Spleen (tissue), 11 donors: Measurements from ENCODE around the gene AAR2. TPM values are rescaled to one million over a fixed set of nuclear protein-coding genes. Genes with fewer than 3 reads are reported as not detected.

Experiments used
- DNase-seq: peaks from one replicate; pipeline ENCODE4 v3.0.0-alpha.2; 2020
- H3K27ac ChIP-seq, 8 donors: fragments of 200-600 bp; sonication (generic) in 7 of 8; 1 replicate in 4 of 8; 2 replicates in 4 of 8; pipeline versions ENCODE4 v1.5.0 to v1.8.0; 2016 to 2021; ENCODE audit warnings: inconsistent platforms in 4 of 8, mild to moderate bottlenecking in 4 of 8, moderate library complexity in 1 of 8
- H3K27me3 ChIP-seq, 7 donors: fragments of 200-600 bp; sonication (generic) in 6 of 7; replicated peaks in 1 of 7; 1 replicate in 4 of 7; 2 replicates in 3 of 7; pipeline versions ENCODE4 v1.5.0 to v1.8.0; 2016 to 2021; ENCODE audit warnings: inconsistent platforms in 3 of 7, mild to moderate bottlenecking in 1 of 7
- H3K36me3 ChIP-seq, 6 donors: fragments of 200-600 bp; sonication (generic) in 5 of 6; 1 replicate in 4 of 6; 2 replicates in 2 of 6; pipeline versions ENCODE4 v1.5.0 to v1.8.0; 2016 to 2021; ENCODE audit warnings: inconsistent platforms in 2 of 6
- H3K4me1 ChIP-seq, 6 donors: fragments of 200-600 bp; sonication (generic) in 5 of 6; 1 replicate in 3 of 6; 2 replicates in 3 of 6; pipeline versions ENCODE4 v1.5.0 to v1.8.0; 2016 to 2021; ENCODE audit warnings: inconsistent platforms in 3 of 6
- H3K4me3 ChIP-seq, 8 donors: fragments of 200-600 bp; sonication (generic) in 7 of 8; 1 replicate in 4 of 8; 2 replicates in 4 of 8; pipeline versions ENCODE4 v1.5.0 to v1.8.0; 2016 to 2021; ENCODE audit warnings: inconsistent platforms in 4 of 8, mild to moderate bottlenecking in 4 of 8, moderate library complexity in 2 of 8
- H3K9me3 ChIP-seq, 8 donors: fragments of 200-600 bp; sonication (generic) in 7 of 8; 1 replicate in 4 of 8; 2 replicates in 4 of 8; pipeline versions ENCODE4 v1.5.0 to v1.8.0; 2016 to 2021; ENCODE audit warnings: inconsistent platforms in 4 of 8
- CTCF ChIP-seq, 11 experiments: fragments of 200-600 bp in 7 of 11; fragments of 450-650 bp in 4 of 11; sonication (generic) in 4 of 11; IDR thresholded peaks in 8 of 11; conservative IDR thresholded peaks in 3 of 11; 1 replicate in 7 of 11; 2 replicates in 4 of 11; pipeline versions ENCODE4 v1.4.0 to v1.8.0; 2016 to 2021; ENCODE audit warnings: antibody characterized with exemption in 11 of 11, inconsistent platforms in 4 of 11, mild to moderate bottlenecking in 1 of 11
- POLR2A ChIP-seq, 3 donors: fragments of 450-650 bp; IDR thresholded peaks; one replicate each; pipeline ENCODE4 v1.5.1; 2017; ENCODE audit warnings: antibody characterized with exemption in 3 of 3, mild to moderate bottlenecking in 1 of 3
- POLR2AphosphoS5 ChIP-seq, 3 donors: sonication (generic); formaldehyde crosslinking; IDR thresholded peaks; one replicate each; pipeline ENCODE4 v1.5.1; 2017; ENCODE audit warnings: antibody characterized with exemption in 3 of 3
- WGBS, 5 donors: extraction: QIAGEN DNeasy Blood & Tissue Kit in 3 of 5; methylation state at CpG; one replicate each; pipeline versions ENCODE4 v1.1.5 to v1.1.7; 2013 to 2018; 5-methylcytosine and 5-hydroxymethylcytosine counted together
- intact Hi-C: fragments of 100-400 bp; cut with DNase I; formaldehyde crosslinking; loops from one replicate; pipeline ENCODE4 v1.15.0; 2023; ENCODE audit warnings: low total_unique reads
- polyA plus RNA-seq, 3 donors: library from polyadenylated mRNA; stranded (reverse); fragments of 200-250 nt; gene quantifications; one replicate each; pipeline ENCODE4 v1.2.1, GENCODE V29; 2013
- total RNA-seq, 7 donors: library from RNA; depleted of rRNA in 3 of 7; stranded (reverse); fragments of >200 nt in 3 of 7; fragmentation: NEBNext Ultra II Directional in 4 of 7; extraction: Animal tissue kit (Norgen Biotek cat#: 25700) in 4 of 7; gene quantifications; one replicate each; pipeline versions ENCODE4 v1.1.0 to v1.2.1, GENCODE V29; 2016 to 2021
- donor health status: healthy with polysubstance abuse.
- donor health status: DM: no; HTN: no; CAD: no; lungs with moderate emphysema.
- donor health status: DM: no; HTN: no; CAD: no.
- donor health status: Bipolar disorder and iron deficiency.
- donor health status: healthy.
- donor health status: DM: no; HTN: no; CAD: no.
- donor health status: DM: yes; HTN: yes; CAD: no.

Gene AAR2
- total and polyA plus RNA-seq, 10 donors: 13.3 to 30.0 (median 20.7) TPM

GRCh38 chr20:36214684-36215256, 21.5 kb upstream of the AAR2 start:
- no peaks in the 10 kb centered on the region for H3K4me1 ChIP-seq
- DNase-seq: peak; percentile 47
- H3K27ac ChIP-seq: no peak overlapping the region
- peaks cover 0 to 14% (median 0%) of the 10 kb centered on the region in 6 donors for H3K36me3 ChIP-seq
- no peaks in the 10 kb centered on the region for H3K27me3 ChIP-seq
- intact Hi-C loops: loop anchor here (5.0 kb wide), 1 partner anchor 223 kb away; no protein-coding TSS in a partner anchor
- H3K9me3 ChIP-seq: no peaks in the 10 kb centered on the region
- H3K4me3 ChIP-seq: no peak overlapping the region
- TF ChIP-seq CTCF (IDR thresholded peaks at IDR 0.05 in 8 of 11, conservative IDR thresholded peaks at IDR 0.05 in 3 of 11): peak in 9 of 11 experiments; percentile 6 to 60 (median 47)
- no peak for TF ChIP-seq POLR2AphosphoS5 (IDR thresholded peaks at IDR 0.05)
- TF ChIP-seq POLR2A (IDR thresholded peaks at IDR 0.05): no peak
- WGBS, 5 donors: 56 to 69% (median 67%) methylated on average over 4 to 5 of the region's 5 CpGs

- Histone ChIP-seq H3K27me3 (no peaks in the 10 kb centered on the region), H3K27ac (no peak overlapping the region), H3K4me3 (no peak overlapping the region), H3K36me3 (peaks cover 0 to 14% (median 0%) of the 10 kb centered on the region in 6 donors), H3K4me1 (no peaks in the 10 kb centered on the region), H3K9me3 (no peaks in the 10 kb centered on the region)
- intact Hi-C loops: loop anchor here (5.0 kb wide), 1 partner anchor 222 kb away; no protein-coding TSS in a partner anchor
- peak; percentile 10 for DNase-seq
- WGBS, 5 donors: 81 to 90% (median 87%) methylated on average over 4 of the region's 4 CpGs
- no peak for TF ChIP-seq POLR2A (IDR thresholded peaks at IDR 0.05)
Observed at GRCh38 chr20:36215778-36216177, 20.5 kb upstream of the AAR2 start.

- Histone ChIP-seq H3K27ac (no peak overlapping the region), H3K4me1 (no peaks in the 10 kb centered on the region), H3K4me3 (no peak overlapping the region), H3K9me3 (no peaks in the 10 kb centered on the region), H3K27me3 (no peaks in the 10 kb centered on the region), H3K36me3 (peaks cover 0 to 14% (median 0%) of the 10 kb centered on the region in 6 donors)
- 67 to 81% (median 80%) methylated on average over 7 of the region's 7 CpGs for WGBS, 5 donors
- intact Hi-C loops: loop anchor here (5.0 kb wide), 1 partner anchor 221 kb away; no protein-coding TSS in a partner anchor
- DNase-seq: peak; percentile 51
- TF ChIP-seq POLR2AphosphoS5 (IDR thresholded peaks at IDR 0.05): no peak
- no peak for TF ChIP-seq POLR2A (IDR thresholded peaks at IDR 0.05)
- TF ChIP-seq CTCF (IDR thresholded peaks at IDR 0.05 in 8 of 11, conservative IDR thresholded peaks at IDR 0.05 in 3 of 11): no peak
Observed at GRCh38 chr20:36216314-36217025, 19.8 kb upstream of the AAR2 start.

GRCh38 chr20:36217226-36217625, 19.1 kb upstream of the AAR2 start:
- Histone ChIP-seq H3K4me3 (no peak overlapping the region), H3K9me3 (no peaks in the 10 kb centered on the region), H3K27ac (no peak overlapping the region), H3K36me3 (peaks cover 0 to 10% (median 0%) of the 10 kb centered on the region in 6 donors), H3K27me3 (no peaks in the 10 kb centered on the region), H3K4me1 (no peaks in the 10 kb centered on the region)
- TF ChIP-seq POLR2AphosphoS5 (IDR thresholded peaks at IDR 0.05) (no peak), CTCF (IDR thresholded peaks at IDR 0.05 in 8 of 11, conservative IDR thresholded peaks at IDR 0.05 in 3 of 11) (no peak), POLR2A (IDR thresholded peaks at IDR 0.05) (no peak)
- 63 to 72% (median 69%) methylated on average over 4 of the region's 4 CpGs for WGBS, 5 donors
- DNase-seq: peak; percentile 7
- intact Hi-C loops: loop anchor here (5.0 kb wide), 1 partner anchor 220 kb away; no protein-coding TSS in a partner anchor
